ENCODE data around the gene FBXW5.

DNA sequence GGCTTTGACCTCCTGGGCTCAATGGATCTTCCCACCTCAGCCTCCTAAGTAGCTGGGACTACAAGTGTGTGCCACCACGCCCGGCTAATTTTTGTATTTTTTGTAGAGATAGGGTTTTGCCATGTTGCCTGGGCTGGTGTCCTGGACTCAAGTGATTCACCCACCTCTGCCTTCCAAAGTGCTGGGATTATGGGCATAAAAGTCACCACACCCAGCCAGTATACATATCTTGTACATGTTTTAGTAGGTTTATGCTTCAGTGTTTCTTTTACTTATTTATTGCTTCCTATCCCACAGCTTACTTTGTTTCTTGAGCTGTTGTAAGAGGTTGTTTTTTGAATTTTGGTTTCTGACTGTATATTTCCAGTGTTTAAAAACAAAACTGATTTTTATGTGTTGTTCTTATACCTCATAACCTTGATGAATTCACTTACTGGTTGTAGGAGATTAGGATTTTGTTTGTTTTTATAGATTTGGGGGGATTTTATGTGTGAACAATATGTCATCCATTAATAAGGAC is 12.9 kb downstream of the FBXW5 start:
- TF ChIP-seq CTCF (IDR thresholded peaks at IDR 0.05) (no peak), POLR2AphosphoS5 (IDR thresholded peaks at IDR 0.05) (no peak), EP300 (IDR thresholded peaks at IDR 0.05; ENCODE audit: low read depth) (no peak)

All from transverse colon (tissue), 4 donors.